H7 (cell line): ENCODE measurements around the gene EPOP. TPM values are rescaled to one million over a fixed set of nuclear protein-coding genes. Genes with fewer than 3 reads are reported as not detected.
"Not testable (repeated sequence)": the region's sequence is repeated elsewhere in the genome, so short reads cannot be mapped to it uniquely, and the experiment has no call there.

Experiments used
- DNase-seq: peaks from one replicate; pipeline ENCODE4 v3.0.0; 2012
- H3K27me3 ChIP-seq: 2 replicates; pipeline ENCODE4 v1.6.0; 2011; ENCODE audit warnings: mild to moderate bottlenecking, low read length; ENCODE audit not compliant: control insufficient read depth, insufficient read depth
- H3K36me3 ChIP-seq: replicated peaks from 2 replicates; pipeline ENCODE4 v1.5.1; 2011; ENCODE audit warnings: low read length; ENCODE audit not compliant: control insufficient read depth, insufficient read depth
- H3K4me3 ChIP-seq: 2 replicates; pipeline ENCODE4 v1.5.1; 2011; ENCODE audit warnings: low read depth, mild to moderate bottlenecking, control low read depth, low read length, moderate library complexity; ENCODE audit not compliant: insufficient read depth
- total RNA-seq: library from RNA; depleted of rRNA; stranded (reverse); fragments of >200 nt; shearing (Covaris generic); gene quantifications from 2 replicates; pipeline ENCODE4 v1.2.3, GENCODE V29; 2014

The EPOP gene
- total RNA-seq, 1 experiment from 2014 or later: 6.2 TPM

- H3K36me3 ChIP-seq: no peaks in the 10 kb centered on the region
- H3K27me3 ChIP-seq: no peaks in the 10 kb centered on the region; the same call in 1 of the 2 replicates
- peak; percentile 67 for DNase-seq
- no peak overlapping the region for H3K4me3 ChIP-seq
Measured at GRCh38 chr17:38656959-38657823, 17.6 kb downstream of the EPOP start.

- Histone ChIP-seq H3K4me3 (no peak overlapping the region), H3K27me3 (no peaks in the 10 kb centered on the region), H3K36me3 (no peaks in the 10 kb centered on the region)
- DNase-seq: peak; percentile 68
Measured at GRCh38 chr17:38654411-38655398, 20.1 kb downstream of the EPOP start.

- Histone ChIP-seq H3K27me3 (no peaks in the 10 kb centered on the region), H3K4me3 (no peak overlapping the region), H3K36me3 (no peaks in the 10 kb centered on the region)
- no peak for DNase-seq
Measured at GRCh38 chr17:38653679-38654078, 21.1 kb downstream of the EPOP start.

- H3K36me3 ChIP-seq: no peaks in the 10 kb centered on the region
- H3K27me3 ChIP-seq: no peaks in the 10 kb centered on the region
Measured at GRCh38 chr17:38653230-38653629, 21.5 kb downstream of the EPOP start.

GRCh38 chr17:38650653-38651173, 24.0 kb downstream of the EPOP start:
- H3K36me3 ChIP-seq, H3K27me3 ChIP-seq, DNase-seq, H3K4me3 ChIP-seq: not testable (repeated sequence)

More at GRCh38 chr17:38653230-38653629, 21.5 kb downstream of the EPOP start:
- H3K4me3 ChIP-seq: no peak overlapping the region
- no peak for DNase-seq

GRCh38 chr17:38637951-38638350, 36.8 kb downstream of the EPOP start:
- Histone ChIP-seq H3K4me3 (no peak overlapping the region), H3K27me3 (no peaks in the 10 kb centered on the region), H3K36me3 (no peaks in the 10 kb centered on the region)
- DNase-seq: no peak

- H3K4me3 ChIP-seq: no peak overlapping the region
- H3K36me3 ChIP-seq: no peaks in the 10 kb centered on the region
- DNase-seq: peak; percentile 52
- no peaks in the 10 kb centered on the region for H3K27me3 ChIP-seq
Measured at GRCh38 chr17:38636054-38636453, 38.7 kb downstream of the EPOP start.

- no peak for DNase-seq
- no peaks in the 10 kb centered on the region for H3K27me3 ChIP-seq
- no peaks in the 10 kb centered on the region for H3K36me3 ChIP-seq
- H3K4me3 ChIP-seq: no peak overlapping the region
Measured at GRCh38 chr17:38632334-38632733, 42.4 kb downstream of the EPOP start.

GRCh38 chr17:38628441-38628840, 46.3 kb downstream of the EPOP start:
- Histone ChIP-seq H3K4me3 (no peak overlapping the region), H3K36me3 (no peaks in the 10 kb centered on the region), H3K27me3 (no peaks in the 10 kb centered on the region)
- DNase-seq: peak; percentile 80

GRCh38 chr17:38627957-38628356, 46.8 kb downstream of the EPOP start:
- no peak for DNase-seq
- Histone ChIP-seq H3K36me3 (no peaks in the 10 kb centered on the region), H3K27me3 (no peaks in the 10 kb centered on the region), H3K4me3 (no peak overlapping the region)

GRCh38 chr17:38626606-38627226, 48.0 kb downstream of the EPOP start:
- not testable (repeated sequence) for DNase-seq, H3K4me3 ChIP-seq, H3K27me3 ChIP-seq

GRCh38 chr17:38625482-38625881, 49.3 kb downstream of the EPOP start:
- DNase-seq: no peak
- H3K36me3 ChIP-seq: no peaks in the 10 kb centered on the region

More at GRCh38 chr17:38626606-38627226, 48.0 kb downstream of the EPOP start:
- H3K36me3 ChIP-seq: not testable (repeated sequence)

GRCh38 chr17:38624782-38625355, 49.9 kb downstream of the EPOP start:
- not testable (repeated sequence) for H3K27me3 ChIP-seq, H3K4me3 ChIP-seq, DNase-seq, H3K36me3 ChIP-seq

More at GRCh38 chr17:38625482-38625881, 49.3 kb downstream of the EPOP start:
- Histone ChIP-seq H3K4me3 (no peak overlapping the region), H3K27me3 (no peaks in the 10 kb centered on the region)
